HG03045 (cell line): Measurements from ENCODE around the gene PIF1.

Source experiments
- ATAC-seq: cut with Tn5 transposase; IDR thresholded peaks from one replicate; pipeline ENCODE4 v1.9.1; 2021; ENCODE audit warnings: mild to moderate bottlenecking, moderate library complexity; ENCODE audit not compliant: unreplicated experiment

The PIF1 gene

GRCh38 chr15:64776402-64776786, 49.1 kb downstream of the PIF1 start:
- ATAC-seq: no peak

DNA sequence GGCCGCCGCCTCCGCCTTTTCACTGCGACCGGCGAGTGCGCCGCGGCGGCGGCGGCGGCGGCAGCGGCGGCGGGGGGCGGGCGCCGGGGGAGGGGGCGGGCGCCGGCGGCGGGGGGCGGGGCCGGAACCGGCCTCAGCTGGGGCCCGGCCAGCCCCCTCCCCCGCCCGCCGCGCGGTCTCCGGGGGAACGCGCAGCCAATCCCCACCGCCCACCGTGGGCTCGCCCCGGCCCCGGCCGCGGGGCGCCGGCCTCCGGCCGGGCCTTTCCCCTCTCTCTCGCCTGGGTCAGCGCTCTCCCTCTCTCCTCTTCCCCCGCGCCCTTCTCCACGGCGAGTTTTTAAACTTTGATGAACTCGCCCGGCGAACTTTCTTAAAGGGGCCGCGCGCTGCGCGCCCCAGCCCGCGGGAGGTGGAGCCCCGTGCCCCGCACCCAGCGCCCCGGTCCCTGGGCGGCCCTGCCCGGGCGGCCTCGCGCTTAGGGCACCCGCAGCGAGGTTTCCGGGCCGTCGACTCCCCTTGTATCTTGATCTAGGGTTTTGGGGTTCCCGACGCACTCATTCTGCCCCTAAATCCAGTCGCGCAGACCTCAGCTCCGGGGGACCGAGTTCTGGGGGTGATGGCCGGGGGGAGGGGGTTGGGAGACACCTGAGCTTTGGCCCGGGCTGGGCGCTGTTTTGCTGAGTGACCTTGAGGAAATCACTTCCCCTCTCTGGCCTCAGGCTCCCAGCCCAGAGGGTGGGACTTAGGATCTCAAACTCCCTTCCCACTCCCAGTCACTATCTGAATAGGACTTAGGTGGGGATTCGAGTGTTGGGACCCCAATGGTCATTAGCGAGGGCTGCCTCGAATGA, 49.7 kb downstream of the PIF1 start, which contains the start of gene RBPMS2:
RBPMS2 (minus strand) TSS at position 39 of the 851 bp plus-strand sequence. CDS start 270 bp downstream, outside the sequence.
- no peak for ATAC-seq

GRCh38 chr15:64774629-64775493, 50.6 kb downstream of the PIF1 start:
- no peak for ATAC-seq

DNA sequence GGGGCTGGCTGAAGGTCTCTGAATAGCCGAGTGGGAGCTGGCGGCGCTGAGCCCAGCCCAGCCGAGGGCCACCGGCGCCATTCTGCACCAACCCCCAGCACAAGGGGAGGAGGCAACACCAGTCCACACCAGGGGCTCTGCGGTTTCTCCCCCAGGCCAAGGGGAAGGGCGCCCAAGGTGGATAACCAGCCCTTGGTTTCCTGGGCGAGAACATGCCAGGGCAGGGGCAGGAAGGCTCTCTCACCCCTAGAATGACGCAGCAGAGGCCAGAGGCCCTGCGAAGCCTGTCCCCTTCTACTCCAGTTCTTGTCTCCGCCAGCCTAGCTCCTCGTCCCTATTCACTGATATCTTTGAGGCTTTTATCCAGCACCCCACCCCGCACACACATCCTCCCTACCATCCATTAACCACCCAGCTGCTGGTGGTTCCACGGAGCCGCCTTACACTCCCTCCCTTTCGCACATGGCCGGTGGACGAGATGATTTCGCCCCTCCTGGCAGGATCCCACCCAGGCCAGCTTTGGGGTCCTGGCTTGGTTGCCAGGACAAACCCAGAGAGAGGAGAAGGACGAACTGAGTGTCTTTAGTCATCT, 51.3 kb downstream of the PIF1 start:
- ATAC-seq: no peak

GRCh38 chr15:64773606-64774005, 51.8 kb downstream of the PIF1 start:
- ATAC-seq: no peak

DNA sequence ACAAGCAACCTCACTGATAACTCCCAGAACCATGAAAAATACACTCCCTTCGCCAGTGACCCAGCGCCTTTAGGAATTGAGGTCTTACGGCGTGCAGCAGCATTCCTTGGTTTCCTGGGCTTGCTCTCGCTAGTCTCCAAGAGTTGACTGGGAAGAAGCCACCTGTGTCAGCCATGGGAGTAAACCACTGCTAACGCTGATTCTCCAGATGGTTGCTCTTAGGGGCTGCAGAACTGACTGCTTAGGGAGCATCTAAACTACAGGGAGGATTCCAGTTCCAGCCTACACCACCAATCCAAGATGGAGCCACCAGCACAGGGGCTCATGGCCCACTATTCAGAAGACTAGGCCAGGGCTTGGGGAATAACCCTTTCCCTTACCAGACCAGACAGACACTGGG, 52.5 kb downstream of the PIF1 start:
- no peak for ATAC-seq

GRCh38 chr15:64772488-64772887, 53.0 kb downstream of the PIF1 start:
- ATAC-seq: no peak

DNA sequence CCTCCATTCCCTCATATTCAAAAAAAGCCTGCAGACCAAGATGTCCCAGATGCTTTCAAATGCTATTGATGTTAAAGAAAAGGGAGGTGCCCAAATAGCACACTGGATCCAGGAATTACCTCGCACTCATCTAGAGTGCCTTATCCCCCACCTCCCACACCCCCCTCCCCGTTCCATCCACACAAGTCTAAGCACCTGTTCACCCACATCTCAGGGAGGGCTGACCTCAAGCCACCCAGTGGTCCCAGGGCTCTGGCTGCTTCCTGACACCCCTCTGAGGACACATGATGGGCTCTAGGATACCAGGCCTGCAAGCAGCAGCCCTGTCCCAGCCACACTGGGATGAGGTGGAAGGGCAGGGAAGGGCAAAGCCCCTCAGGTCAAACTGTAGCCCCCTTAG, 54.8 kb downstream of the PIF1 start:
- no peak for ATAC-seq

- no peak for ATAC-seq
These were observed 58.2 kb downstream of the PIF1 start for GRCh38 chr15:64767203-64767602.

DNA sequence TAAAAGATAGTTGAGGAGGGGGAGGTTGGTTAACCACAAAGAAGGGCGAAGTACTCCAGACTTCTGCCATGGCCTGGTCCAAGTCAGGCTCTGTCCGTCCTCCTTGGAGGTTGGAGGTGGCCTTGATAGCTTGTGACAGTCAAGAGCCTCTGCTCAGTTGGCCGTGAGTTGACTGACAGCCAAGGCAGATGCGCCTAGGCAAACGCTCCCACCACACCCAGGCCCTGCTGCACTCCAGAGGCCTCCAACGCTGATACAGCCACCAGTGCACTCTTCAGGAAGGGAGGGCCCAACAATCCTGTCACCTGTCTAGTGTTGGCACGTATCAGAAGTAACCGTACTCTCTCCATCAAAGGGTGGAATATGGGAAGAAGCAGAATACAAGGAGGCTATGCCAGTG, 59.4 kb downstream of the PIF1 start:
- ATAC-seq: no peak
